Glutamatergic neuron (in vitro differentiated cells): ENCODE measurements around the gene PKMYT1. TPM values are rescaled to one million over a fixed set of nuclear protein-coding genes. Genes with fewer than 3 reads are reported as not detected.

Source experiments
- DNase-seq: peaks from one replicate; pipeline ENCODE4 v3.0.0; 2022
- H3K27ac Mint-ChIP-seq: one replicate; pipeline ENCODE4 v1.8.0; 2020; ENCODE audit warnings: mild to moderate bottlenecking, mixed read lengths, inconsistent platforms; ENCODE audit not compliant: unreplicated experiment
- H3K27me3 Mint-ChIP-seq: one replicate; pipeline ENCODE4 v1.8.0; 2020; ENCODE audit warnings: mild to moderate bottlenecking, moderate library complexity, mixed read lengths, inconsistent platforms; ENCODE audit not compliant: unreplicated experiment
- H3K36me3 Mint-ChIP-seq: one replicate; pipeline ENCODE4 v1.8.0; 2020; ENCODE audit warnings: mild to moderate bottlenecking, mixed read lengths, inconsistent platforms; ENCODE audit not compliant: unreplicated experiment
- H3K4me1 Mint-ChIP-seq: one replicate; pipeline ENCODE4 v1.8.0; 2020; ENCODE audit warnings: mild to moderate bottlenecking, low read depth, mixed read lengths, inconsistent platforms; ENCODE audit not compliant: unreplicated experiment
- H3K4me3 Mint-ChIP-seq: one replicate; pipeline ENCODE4 v1.8.0; 2020; ENCODE audit warnings: mild to moderate bottlenecking, mixed read lengths, inconsistent platforms; ENCODE audit not compliant: unreplicated experiment
- H3K9me3 Mint-ChIP-seq: one replicate; pipeline ENCODE4 v1.8.0; 2020; ENCODE audit warnings: mild to moderate bottlenecking, moderate library complexity, mixed read lengths, inconsistent platforms; ENCODE audit not compliant: unreplicated experiment
- CTCF ChIP-seq: fragments of 200-600 bp; sonication (generic); IDR thresholded peaks from one replicate; pipeline ENCODE4 v1.5.0; 2021; ENCODE audit not compliant: partially characterized antibody, unreplicated experiment
- total RNA-seq: library from RNA; stranded (reverse); fragmentation: NEBNext Ultra II Directional; extraction: Animal tissue kit (Norgen Biotek cat#: 25700); gene quantifications from one replicate; pipeline ENCODE4 v1.2.1, GENCODE V29; 2021; ENCODE audit not compliant: unreplicated experiment

The PKMYT1 gene
- total RNA-seq, 1 donor from 2014 or later = 8.5 TPM

- DNase-seq = peak; percentile 91
- Mint-ChIP-seq H3K4me1 (peaks cover 16% of the 10 kb centered on the region), H3K4me3 (peak overlapping the region; percentile 86), H3K36me3 (no peaks in the 10 kb centered on the region), H3K27ac (peak overlapping the region; percentile 75), H3K27me3 (peaks cover 14% of the 10 kb centered on the region), H3K9me3 (peaks cover 2% of the 10 kb centered on the region)
- no peak for TF ChIP-seq CTCF
These were observed 41.4 kb upstream of the PKMYT1 start for GRCh38 chr16:3021449-3022207.

- H3K4me1 Mint-ChIP-seq = peaks cover 14% of the 10 kb centered on the region
- no peak for TF ChIP-seq CTCF
- H3K36me3 Mint-ChIP-seq = no peaks in the 10 kb centered on the region
- DNase-seq = peak; percentile 31
- H3K27ac Mint-ChIP-seq = peak overlapping the region; percentile 75
- peaks cover 14% of the 10 kb centered on the region for H3K27me3 Mint-ChIP-seq
- peak overlapping the region; percentile 87 for H3K4me3 Mint-ChIP-seq
- H3K9me3 Mint-ChIP-seq = peaks cover 2% of the 10 kb centered on the region
These were observed 40.6 kb upstream of the PKMYT1 start for GRCh38 chr16:3020604-3021448.

- peaks cover 14% of the 10 kb centered on the region for H3K4me1 Mint-ChIP-seq
- peaks cover 2% of the 10 kb centered on the region for H3K9me3 Mint-ChIP-seq
- H3K36me3 Mint-ChIP-seq = no peaks in the 10 kb centered on the region
- H3K4me3 Mint-ChIP-seq = peak within 1 kb of the TSS; percentile 87
- peak within 1 kb of the TSS; percentile 75 for H3K27ac Mint-ChIP-seq
- peak; percentile 84 for DNase-seq
- TF ChIP-seq CTCF = no peak
- peaks cover 14% of the 10 kb centered on the region for H3K27me3 Mint-ChIP-seq
These were observed 40.0 kb upstream of the PKMYT1 start, which contains the start of gene TNFRSF12A for GRCh38 chr16:3020247-3020603. TNFRSF12A (plus strand) TSS chr16:3020368; CDS start chr16:3020398, 30 bp downstream.

GRCh38 chr16:3019594-3020246 is 39.5 kb upstream of the PKMYT1 start:
- Mint-ChIP-seq H3K27ac (peak overlapping the region; percentile 55), H3K9me3 (peaks cover 2% of the 10 kb centered on the region), H3K27me3 (peaks cover 14% of the 10 kb centered on the region), H3K36me3 (no peaks in the 10 kb centered on the region), H3K4me3 (peak overlapping the region; percentile 82), H3K4me1 (peaks cover 14% of the 10 kb centered on the region)
- no peak for TF ChIP-seq CTCF
- no peak for DNase-seq
